HUES6 (cell line): ENCODE data around the gene NCK2.

Experiments used
- H3K27ac ChIP-seq: 2 replicates; pipeline ENCODE4 v1.7.0; 2013; ENCODE audit warnings: low read depth, mild to moderate bottlenecking, low read length, inconsistent platforms
- H3K27me3 ChIP-seq: 2 replicates; pipeline ENCODE4 v1.6.1; 2013; ENCODE audit warnings: low read length; ENCODE audit not compliant: control insufficient read depth, insufficient read depth
- H3K36me3 ChIP-seq: 2 replicates; pipeline ENCODE4 v1.6.1; 2013; ENCODE audit warnings: low read length; ENCODE audit not compliant: control insufficient read depth, insufficient read depth
- H3K4me1 ChIP-seq: 2 replicates; pipeline ENCODE4 v1.6.1; 2013; ENCODE audit warnings: low read length; ENCODE audit not compliant: control insufficient read depth, insufficient read depth
- H3K4me3 ChIP-seq: 2 replicates; pipeline ENCODE4 v1.5.1; 2013; ENCODE audit warnings: low read depth, low read length
- H3K9ac ChIP-seq: one replicate; pipeline ENCODE4 v1.6.1; 2013; ENCODE audit warnings: mild to moderate bottlenecking, low read length
- H3K9me3 ChIP-seq: 2 replicates; pipeline ENCODE4 v1.6.1; 2013; ENCODE audit warnings: low read depth, low read length; ENCODE audit not compliant: control insufficient read depth, insufficient read depth

The NCK2 gene

DNA sequence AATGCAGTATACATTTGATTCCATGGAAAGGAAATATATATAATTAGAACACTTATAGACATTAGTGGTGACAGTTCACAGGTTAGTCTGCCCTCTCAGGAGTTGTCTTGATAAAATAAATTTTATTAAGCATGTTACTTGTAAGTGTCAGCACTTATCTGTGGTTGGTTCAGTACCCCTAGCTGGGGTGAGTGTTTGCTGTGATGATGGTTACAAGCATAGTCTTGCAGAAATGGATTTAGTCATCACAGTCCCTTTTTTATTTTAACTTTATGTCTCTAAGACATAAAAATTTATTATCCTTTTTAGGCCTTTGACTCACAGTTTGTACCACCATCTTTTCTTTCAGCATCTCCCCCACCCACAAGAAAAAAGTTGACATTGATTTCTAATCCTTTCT lies 52.1 kb downstream of the NCK2 start:
- Histone ChIP-seq H3K4me1 (peaks cover 28% of the 10 kb centered on the region), H3K27ac (no peak overlapping the region), H3K36me3 (no peaks in the 10 kb centered on the region), H3K9ac (no peak overlapping the region), H3K4me3 (no peak overlapping the region), H3K27me3 (no peaks in the 10 kb centered on the region), H3K9me3 (no peaks in the 10 kb centered on the region)

DNA sequence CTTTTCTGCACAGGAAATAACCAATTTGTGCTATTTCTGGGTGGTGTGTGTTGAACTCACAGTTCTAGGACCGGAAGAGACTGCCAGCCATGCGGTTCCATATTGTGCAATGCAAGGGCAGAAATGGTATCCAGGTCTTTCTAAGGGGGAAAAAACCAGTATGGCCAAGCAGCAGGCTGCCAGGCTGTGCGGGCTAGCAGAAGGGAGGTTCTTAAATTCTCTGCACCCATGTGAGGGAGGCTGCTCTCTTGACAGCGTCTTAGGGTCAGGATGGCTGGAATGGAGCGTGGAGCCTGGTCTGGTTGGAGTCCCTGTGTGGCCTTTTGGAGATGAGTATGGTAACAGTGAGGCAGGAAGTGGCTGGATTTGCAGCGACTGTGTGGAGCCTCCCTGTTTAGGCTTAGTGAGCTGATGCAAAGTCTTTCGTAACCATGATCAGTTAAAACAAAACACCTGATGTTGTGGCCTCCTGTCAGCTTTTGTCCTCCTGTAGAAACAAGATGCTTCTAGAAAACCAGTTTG lies 52.6 kb downstream of the NCK2 start:
- Histone ChIP-seq H3K4me3 (no peak overlapping the region), H3K27ac (no peak overlapping the region), H3K4me1 (peaks cover 32% of the 10 kb centered on the region), H3K27me3 (no peaks in the 10 kb centered on the region), H3K9ac (no peak overlapping the region), H3K9me3 (no peaks in the 10 kb centered on the region), H3K36me3 (no peaks in the 10 kb centered on the region)

DNA sequence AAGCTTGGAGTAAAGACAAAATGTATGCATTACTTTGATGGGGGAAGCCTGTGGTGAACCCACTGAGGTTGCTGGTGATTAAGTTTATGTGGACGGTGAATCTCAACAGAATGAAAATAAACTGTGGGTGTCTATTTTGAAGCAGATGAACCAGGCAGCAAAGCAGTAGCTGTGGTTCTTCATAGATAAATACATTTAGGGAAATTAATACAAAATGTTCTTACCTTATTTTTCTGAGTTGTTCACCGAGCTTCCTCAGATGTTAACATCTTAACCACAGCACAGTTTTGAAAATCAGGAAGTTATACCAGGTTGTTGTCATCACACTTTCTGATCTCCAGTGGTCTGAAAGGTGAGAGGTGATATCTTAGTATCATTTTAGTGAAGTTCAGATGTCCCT lies 53.9 kb downstream of the NCK2 start:
- Histone ChIP-seq H3K36me3 (no peaks in the 10 kb centered on the region), H3K4me3 (no peak overlapping the region), H3K27me3 (no peaks in the 10 kb centered on the region), H3K27ac (no peak overlapping the region), H3K4me1 (peaks cover 32% of the 10 kb centered on the region), H3K9me3 (no peaks in the 10 kb centered on the region), H3K9ac (no peak overlapping the region)

DNA sequence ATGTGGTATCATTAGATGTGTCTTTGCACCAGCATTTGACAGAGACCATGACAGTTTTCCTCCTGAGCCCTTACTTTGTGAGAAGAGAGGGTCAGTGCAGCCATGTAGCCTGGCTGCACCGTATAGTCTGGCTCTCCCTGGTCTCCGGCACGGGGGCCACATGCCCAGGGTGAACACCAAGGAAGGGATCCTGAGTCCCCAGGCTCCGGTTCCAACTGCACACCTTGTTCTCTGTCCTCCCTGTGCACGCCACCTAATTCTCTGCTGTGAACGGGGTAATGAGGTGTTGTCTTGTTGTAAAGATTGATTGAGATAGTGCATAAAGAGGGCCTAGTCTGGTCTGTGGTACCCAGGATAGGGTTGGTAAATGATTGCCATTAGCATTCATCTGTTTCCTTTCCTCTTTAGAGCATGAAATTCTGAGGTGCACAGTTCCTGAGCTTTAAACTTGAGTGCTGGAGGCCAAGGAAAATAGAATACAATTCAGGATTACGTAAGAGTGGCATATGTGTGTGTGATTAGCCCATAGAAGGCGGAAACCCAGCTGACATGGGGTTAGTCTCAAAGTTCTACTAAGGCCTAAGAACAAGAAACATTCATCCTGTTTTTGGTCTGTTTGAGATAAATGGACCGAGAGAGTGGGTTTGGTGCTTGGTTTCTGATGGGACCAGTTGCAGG lies 55.5 kb downstream of the NCK2 start:
- no peak overlapping the region for H3K27ac ChIP-seq
- no peak overlapping the region for H3K4me3 ChIP-seq
- no peaks in the 10 kb centered on the region for H3K27me3 ChIP-seq
- no peaks in the 10 kb centered on the region for H3K9me3 ChIP-seq
- H3K4me1 ChIP-seq: peaks cover 28% of the 10 kb centered on the region
- no peak overlapping the region for H3K9ac ChIP-seq
- no peaks in the 10 kb centered on the region for H3K36me3 ChIP-seq

GRCh38 chr2:105800953-105801635 lies 56.4 kb downstream of the NCK2 start:
- H3K27me3 ChIP-seq: no peaks in the 10 kb centered on the region
- no peak overlapping the region for H3K27ac ChIP-seq
- no peaks in the 10 kb centered on the region for H3K9me3 ChIP-seq
- peaks cover 19% of the 10 kb centered on the region for H3K4me1 ChIP-seq
- no peak overlapping the region for H3K4me3 ChIP-seq
- no peaks in the 10 kb centered on the region for H3K36me3 ChIP-seq
- no peak overlapping the region for H3K9ac ChIP-seq

- H3K36me3 ChIP-seq: no peaks in the 10 kb centered on the region
- no peaks in the 10 kb centered on the region for H3K27me3 ChIP-seq
- H3K4me3 ChIP-seq: no peak overlapping the region
- H3K9me3 ChIP-seq: no peaks in the 10 kb centered on the region
- peaks cover 12% of the 10 kb centered on the region for H3K4me1 ChIP-seq
- no peak overlapping the region for H3K27ac ChIP-seq
- no peak overlapping the region for H3K9ac ChIP-seq
These were observed 57.2 kb downstream of the NCK2 start for GRCh38 chr2:105801961-105802360.

- Histone ChIP-seq H3K9ac (no peak overlapping the region), H3K9me3 (no peaks in the 10 kb centered on the region), H3K36me3 (no peaks in the 10 kb centered on the region), H3K27me3 (no peaks in the 10 kb centered on the region), H3K4me1 (peaks cover 6% of the 10 kb centered on the region; the same call in 1 of the 2 replicates), H3K27ac (no peak overlapping the region), H3K4me3 (no peak overlapping the region)
These were observed 57.9 kb downstream of the NCK2 start for GRCh38 chr2:105802587-105802986.

- no peak overlapping the region for H3K27ac ChIP-seq
- H3K9ac ChIP-seq: no peak overlapping the region
- H3K27me3 ChIP-seq: no peaks in the 10 kb centered on the region
- H3K36me3 ChIP-seq: no peaks in the 10 kb centered on the region
- H3K9me3 ChIP-seq: no peaks in the 10 kb centered on the region
- H3K4me3 ChIP-seq: no peak overlapping the region
- H3K4me1 ChIP-seq: peaks cover 6% of the 10 kb centered on the region; the same call in 1 of the 2 replicates
These were observed 58.6 kb downstream of the NCK2 start for GRCh38 chr2:105803337-105803736.

DNA sequence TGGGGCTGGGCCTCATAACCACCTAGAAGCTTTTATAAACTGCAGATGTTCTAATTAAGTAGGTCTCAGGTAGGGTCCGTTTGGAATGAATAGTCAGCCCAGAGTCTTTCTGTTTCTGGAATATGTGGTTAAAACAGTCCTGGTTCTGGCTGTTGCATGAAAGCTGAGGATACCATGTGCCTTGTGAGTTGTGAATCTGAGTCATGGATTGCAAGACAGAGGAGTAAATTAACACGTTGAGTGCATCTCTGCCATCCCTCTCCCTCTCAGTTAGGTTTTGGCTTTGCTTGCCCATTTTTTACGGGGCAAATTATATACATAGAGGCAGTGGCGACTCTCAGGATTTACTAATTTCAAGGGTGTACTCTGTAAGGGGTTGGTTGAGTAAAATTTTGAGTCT lies 59.1 kb downstream of the NCK2 start:
- Histone ChIP-seq H3K9ac (no peak overlapping the region), H3K36me3 (no peaks in the 10 kb centered on the region), H3K27ac (no peak overlapping the region), H3K4me3 (no peak overlapping the region), H3K4me1 (peaks cover 10% of the 10 kb centered on the region; the same call in 1 of the 2 replicates), H3K27me3 (no peaks in the 10 kb centered on the region), H3K9me3 (no peaks in the 10 kb centered on the region)

DNA sequence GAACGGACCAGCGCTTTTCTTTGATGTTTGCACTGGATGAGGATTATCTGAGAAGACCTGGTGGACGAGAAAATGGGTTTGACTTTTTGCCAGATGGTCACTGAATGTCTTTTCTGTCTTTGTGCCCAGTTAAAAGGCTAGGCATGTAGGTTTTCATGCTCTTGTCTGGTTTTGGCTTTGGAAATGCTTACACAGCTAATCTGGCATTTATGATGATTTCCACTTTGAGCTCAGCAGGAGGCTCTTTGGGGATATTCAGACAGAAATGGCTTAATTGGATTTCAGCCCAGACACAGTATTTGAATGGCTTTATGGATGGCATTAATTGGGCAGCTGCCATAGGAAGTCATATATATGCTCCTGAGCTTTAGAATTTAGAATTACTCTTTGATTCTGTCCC lies 59.6 kb downstream of the NCK2 start:
- no peak overlapping the region for H3K9ac ChIP-seq
- no peaks in the 10 kb centered on the region for H3K36me3 ChIP-seq
- peaks cover 15% of the 10 kb centered on the region; the same call in 1 of the 2 replicates for H3K4me1 ChIP-seq
- H3K9me3 ChIP-seq: no peaks in the 10 kb centered on the region
- no peaks in the 10 kb centered on the region for H3K27me3 ChIP-seq
- no peak overlapping the region for H3K27ac ChIP-seq
- H3K4me3 ChIP-seq: no peak overlapping the region

DNA sequence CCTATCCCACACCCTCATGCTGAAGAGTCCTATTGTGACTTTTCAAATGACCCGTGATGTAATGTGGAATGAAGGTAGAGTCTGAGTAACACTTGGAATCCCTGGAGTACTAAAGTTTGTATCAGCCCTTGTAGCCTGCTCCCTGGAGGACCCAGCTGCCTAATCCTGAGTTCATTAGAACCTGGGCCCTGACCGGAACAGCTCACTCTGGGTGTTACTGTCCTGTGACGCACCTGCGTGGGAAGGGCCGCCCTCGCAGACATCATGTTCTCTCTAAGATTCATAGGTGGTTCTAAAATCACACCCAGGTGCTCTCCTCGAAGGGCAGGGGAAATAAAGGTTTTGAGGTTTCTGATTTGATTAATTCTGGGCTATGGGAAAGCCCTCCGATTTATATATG lies 62.3 kb downstream of the NCK2 start:
- Histone ChIP-seq H3K9me3 (no peaks in the 10 kb centered on the region), H3K27me3 (no peaks in the 10 kb centered on the region), H3K36me3 (no peaks in the 10 kb centered on the region), H3K9ac (no peak overlapping the region), H3K4me3 (no peak overlapping the region), H3K4me1 (peaks cover 21% of the 10 kb centered on the region; the same call in 1 of the 2 replicates), H3K27ac (no peak overlapping the region)
